Tibial artery (tissue), 4 donors: Measurements from ENCODE around the gene GSG1L.

ENCODE experiments used
- DNase-seq, 2 donors: peaks; one replicate each; pipeline ENCODE4 v3.0.0-alpha.2; 2019
- H3K27ac ChIP-seq, 2 donors: fragments of 200-600 bp; sonication (generic) in 1 of 2; 1 replicate in 1 of 2; 2 replicates in 1 of 2; pipeline ENCODE4 v1.5.1; 2018 to 2019; ENCODE audit warnings: mild to moderate bottlenecking in 1 of 2
- H3K27me3 ChIP-seq, 2 donors: fragments of 200-600 bp; sonication (generic) in 1 of 2; one replicate each; pipeline versions ENCODE4 v1.5.1 to v1.6.0; 2016 to 2019
- H3K36me3 ChIP-seq, 3 donors: fragments of 200-600 bp; sonication (generic) in 2 of 3; one replicate each; pipeline ENCODE4 v1.5.1; 2016 to 2019; ENCODE audit warnings: mild to moderate bottlenecking in 2 of 3
- H3K4me1 ChIP-seq, 4 donors: fragments of 200-600 bp; sonication (generic) in 2 of 4; 1 replicate in 3 of 4; 2 replicates in 1 of 4; pipeline ENCODE4 v1.5.1; 2016 to 2019
- H3K4me3 ChIP-seq, 2 donors: fragments of 200-600 bp; sonication (generic) in 1 of 2; 1 replicate in 1 of 2; 2 replicates in 1 of 2; pipeline ENCODE4 v1.5.1; 2018 to 2019; ENCODE audit warnings: mild to moderate bottlenecking in 2 of 2
- H3K9me3 ChIP-seq, 3 donors: fragments of 200-600 bp; sonication (generic) in 1 of 3; one replicate each; pipeline ENCODE4 v1.5.1; 2016 to 2019
- CTCF ChIP-seq, 2 experiments: fragments of 200-600 bp in 1 of 2; fragments of 450-650 bp in 1 of 2; IDR thresholded peaks; one replicate each; pipeline ENCODE4 v1.5.1; 2017 to 2019; ENCODE audit warnings: antibody characterized with exemption in 2 of 2, mild to moderate bottlenecking in 1 of 2, moderate library complexity in 1 of 2
- intact Hi-C: fragments of 100-400 bp; cut with DNase I; formaldehyde crosslinking; loops from one replicate; pipeline ENCODE4 v1.15.0; 2023; ENCODE audit warnings: low total_unique reads

GSG1L gene

GRCh38 chr16:27995378-27995777, 68.1 kb downstream of the GSG1L start:
- peaks cover 0 to 2% (median 0%) of the 10 kb centered on the region in 4 donors for H3K4me1 ChIP-seq
- no peaks in the 10 kb centered on the region for H3K9me3 ChIP-seq
- H3K36me3 ChIP-seq, result no peaks in the 10 kb centered on the region
- no peak overlapping the region for H3K27ac ChIP-seq
- H3K27me3 ChIP-seq, result no peaks in the 10 kb centered on the region
- no peak overlapping the region for H3K4me3 ChIP-seq
- no peak for DNase-seq
- no peak for TF ChIP-seq CTCF (IDR thresholded peaks at IDR 0.05)
- intact Hi-C loops, result no loop called here

- Histone ChIP-seq H3K27ac (no peak overlapping the region), H3K4me3 (no peak overlapping the region), H3K9me3 (no peaks in the 10 kb centered on the region), H3K36me3 (no peaks in the 10 kb centered on the region), H3K27me3 (no peaks in the 10 kb centered on the region), H3K4me1 (peaks cover 0 to 8% (median 0%) of the 10 kb centered on the region in 4 donors)
- TF ChIP-seq CTCF (IDR thresholded peaks at IDR 0.05), result no peak
- DNase-seq, result no peak
- intact Hi-C loops, result no loop called here
These were observed 68.8 kb downstream of the GSG1L start for GRCh38 chr16:27994686-27995085.

GRCh38 chr16:27993587-27993986, 69.9 kb downstream of the GSG1L start:
- DNase-seq, result peak in 1 of 2 donors; percentile 33
- H3K36me3 ChIP-seq, result no peaks in the 10 kb centered on the region
- TF ChIP-seq CTCF (IDR thresholded peaks at IDR 0.05), result no peak
- H3K27ac ChIP-seq, result no peak overlapping the region
- intact Hi-C loops, result no loop called here
- no peak overlapping the region for H3K4me3 ChIP-seq
- no peaks in the 10 kb centered on the region for H3K27me3 ChIP-seq
- H3K4me1 ChIP-seq, result peaks cover 0 to 8% (median 0%) of the 10 kb centered on the region in 4 donors
- H3K9me3 ChIP-seq, result no peaks in the 10 kb centered on the region

- peaks cover 0 to 8% (median 0%) of the 10 kb centered on the region in 4 donors for H3K4me1 ChIP-seq
- no peak overlapping the region for H3K27ac ChIP-seq
- no peaks in the 10 kb centered on the region for H3K27me3 ChIP-seq
- no peak for TF ChIP-seq CTCF (IDR thresholded peaks at IDR 0.05)
- no peaks in the 10 kb centered on the region for H3K36me3 ChIP-seq
- H3K4me3 ChIP-seq, result no peak overlapping the region
- peak in 1 of 2 donors; percentile 5 for DNase-seq
- intact Hi-C loops, result no loop called here
- no peaks in the 10 kb centered on the region for H3K9me3 ChIP-seq
These were observed 71.6 kb downstream of the GSG1L start for GRCh38 chr16:27991876-27992275.

- no peak for TF ChIP-seq CTCF (IDR thresholded peaks at IDR 0.05)
- H3K36me3 ChIP-seq, result no peaks in the 10 kb centered on the region
- H3K4me1 ChIP-seq, result peaks cover 0 to 13% (median 3%) of the 10 kb centered on the region in 4 donors
- DNase-seq, result no peak
- H3K27ac ChIP-seq, result no peak overlapping the region
- intact Hi-C loops, result no loop called here
- no peak overlapping the region for H3K4me3 ChIP-seq
- H3K27me3 ChIP-seq, result no peaks in the 10 kb centered on the region
- H3K9me3 ChIP-seq, result no peaks in the 10 kb centered on the region
These were observed 77.5 kb downstream of the GSG1L start for GRCh38 chr16:27985981-27986380.

- H3K4me3 ChIP-seq, result no peak overlapping the region
- no peaks in the 10 kb centered on the region for H3K36me3 ChIP-seq
- no peaks in the 10 kb centered on the region for H3K9me3 ChIP-seq
- no peak for TF ChIP-seq CTCF (IDR thresholded peaks at IDR 0.05)
- peaks cover 0 to 16% (median 7%) of the 10 kb centered on the region in 4 donors for H3K4me1 ChIP-seq
- no peaks in the 10 kb centered on the region for H3K27me3 ChIP-seq
- H3K27ac ChIP-seq, result no peak overlapping the region
- DNase-seq, result peak in 1 of 2 donors; percentile 33
- intact Hi-C loops, result no loop called here
These were observed 79.4 kb downstream of the GSG1L start for GRCh38 chr16:27984121-27984520.
